ENCODE results near the gene VAMP8.
"Not testable (repeated sequence)": the region's sequence is repeated elsewhere in the genome, so short reads cannot be mapped to it uniquely, and the experiment has no call there.

VAMP8 gene

DNA sequence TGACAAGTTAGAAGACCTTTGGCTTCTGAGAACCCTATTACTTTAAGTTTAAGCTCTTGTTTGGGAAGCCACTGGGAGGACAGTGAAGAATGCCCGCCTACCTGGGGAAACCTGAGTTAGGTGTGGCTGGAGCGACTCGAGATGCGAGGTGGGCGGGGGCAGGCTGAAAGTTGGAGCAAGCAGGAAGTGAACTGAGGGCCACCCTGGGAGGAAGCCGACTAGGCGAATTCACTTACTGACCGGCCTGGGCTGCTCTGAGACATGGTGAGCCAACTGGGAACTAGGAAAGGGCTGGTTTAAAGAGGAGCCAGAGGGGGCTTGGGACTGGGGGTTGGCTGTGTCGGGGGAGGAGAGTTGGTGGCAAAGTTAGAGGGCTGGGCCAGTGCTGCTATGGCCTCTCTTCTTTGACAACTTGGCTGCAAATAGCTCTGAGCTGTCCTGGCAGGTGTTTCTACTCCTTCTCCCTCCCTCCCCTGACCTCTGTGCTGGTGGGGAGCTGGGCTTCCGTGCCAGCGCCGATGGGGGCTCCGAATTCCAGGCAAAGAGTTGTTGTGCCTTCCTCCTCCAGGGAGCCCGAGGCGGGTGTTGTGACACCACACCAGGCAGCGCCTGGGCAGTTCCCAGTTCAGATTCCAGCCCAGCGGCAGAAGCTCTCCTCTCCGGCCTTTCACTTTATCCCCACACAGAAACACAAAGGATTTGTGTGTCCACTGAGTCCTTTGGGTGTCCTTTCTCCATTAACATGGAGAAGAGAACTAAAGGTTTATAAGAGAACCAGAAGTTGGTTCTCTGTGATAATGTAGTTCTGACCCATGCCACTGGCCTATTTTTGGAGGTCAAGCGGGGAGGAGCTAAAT lies at the start of gene VAMP8:
VAMP8 (plus strand) TSS at position 201 of the 857 bp plus-strand sequence; CDS start at position 262, 61 bp downstream.
- no peak for DNase-seq

DNA sequence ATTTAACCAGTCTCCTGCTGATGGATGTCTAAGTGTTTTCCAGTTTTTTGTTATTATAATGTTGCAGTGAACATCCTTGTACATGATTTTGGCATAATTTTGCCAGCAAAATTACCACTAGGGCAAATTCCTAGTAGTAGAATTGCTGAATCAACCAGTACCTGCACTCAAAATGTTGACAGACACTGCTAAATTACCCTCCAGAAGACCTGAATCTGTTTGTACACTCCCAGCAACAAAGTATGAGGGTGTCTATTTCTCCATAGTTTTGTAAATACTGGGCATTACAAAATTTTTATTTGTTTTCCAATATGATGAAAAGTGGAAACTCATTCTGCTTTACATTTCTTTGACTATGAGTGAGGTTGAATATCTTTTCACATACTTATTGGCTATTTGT lies 49.6 kb upstream of the VAMP8 start:
- DNase-seq: no peak

DNA sequence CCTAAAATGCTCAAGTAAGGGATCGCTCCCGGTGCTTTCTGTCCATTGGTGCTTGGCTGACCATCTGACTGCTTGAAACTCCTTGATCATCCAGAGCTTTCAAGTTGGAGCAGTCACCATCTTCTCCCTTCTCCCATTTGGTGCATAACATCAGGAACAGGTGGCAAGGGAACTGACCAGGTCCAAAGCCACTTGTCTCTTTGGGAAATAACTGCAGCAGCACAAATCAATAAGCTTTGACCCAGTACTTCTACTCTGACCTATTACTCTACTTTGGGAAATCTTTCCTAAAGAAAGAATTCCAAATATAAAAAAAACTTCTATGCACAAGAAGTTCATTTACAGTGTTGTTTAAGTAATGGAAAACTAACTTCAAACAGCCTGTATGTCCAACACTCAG lies 49.0 kb upstream of the VAMP8 start:
- DNase-seq: no peak

DNA sequence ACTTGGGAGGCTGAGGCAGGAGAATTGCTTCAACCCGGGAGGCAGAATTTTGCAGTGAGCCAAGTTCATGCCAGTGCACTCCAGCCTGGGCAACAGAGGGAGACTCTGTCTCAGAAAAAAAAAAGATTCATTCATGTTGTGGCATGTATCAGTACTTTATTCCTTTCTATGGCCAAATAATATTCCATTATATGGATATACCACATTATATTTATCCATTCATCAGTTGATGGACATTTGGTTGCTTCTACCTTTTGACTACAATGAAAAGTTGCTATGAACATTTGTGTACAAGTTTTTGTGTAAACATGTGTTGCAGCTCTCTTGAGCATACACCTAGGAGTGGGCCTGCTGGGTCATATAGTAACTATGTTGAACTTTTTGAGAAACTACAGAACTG lies 47.6 kb upstream of the VAMP8 start:
- DNase-seq: no peak

DNA sequence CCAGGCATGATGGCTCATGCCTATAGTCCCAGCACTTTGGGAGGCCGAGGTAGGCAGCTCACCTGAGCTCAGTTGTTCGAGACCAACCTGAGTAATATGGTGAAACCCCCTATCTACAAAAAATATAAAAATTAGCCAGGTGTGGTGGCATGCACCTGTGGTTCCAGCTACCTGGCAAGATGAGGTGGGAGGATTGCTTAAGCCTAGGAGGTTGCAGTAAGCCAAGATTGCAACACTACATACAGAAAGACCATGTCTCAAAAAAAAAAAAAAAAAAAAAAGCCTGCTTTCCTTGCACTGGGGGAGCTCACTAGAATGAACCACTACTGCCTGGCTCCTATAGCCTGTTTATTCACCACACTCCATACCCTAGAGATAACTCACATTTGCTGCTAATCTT lies 45.8 kb upstream of the VAMP8 start:
- no peak for DNase-seq

DNA sequence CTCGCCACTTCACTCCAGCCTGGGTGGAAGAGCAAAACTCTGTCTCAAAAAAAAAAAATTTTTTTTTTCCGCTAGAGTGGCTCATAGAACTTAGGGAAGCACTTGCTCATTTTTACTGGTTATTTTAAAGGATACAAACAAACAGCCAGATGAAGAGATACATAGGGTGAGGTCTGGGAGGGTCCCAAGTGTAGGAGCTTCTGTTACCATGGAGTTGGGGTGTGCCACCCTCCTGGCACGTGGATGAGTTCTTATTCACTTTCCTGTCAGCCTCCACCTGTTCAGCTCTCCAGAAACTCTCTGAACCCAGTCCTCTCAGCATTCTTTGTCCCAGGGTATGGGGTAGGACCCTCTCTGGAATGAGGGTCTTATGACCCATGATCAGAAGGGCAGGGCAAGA lies 43.3 kb upstream of the VAMP8 start:
- no peak for DNase-seq

DNA sequence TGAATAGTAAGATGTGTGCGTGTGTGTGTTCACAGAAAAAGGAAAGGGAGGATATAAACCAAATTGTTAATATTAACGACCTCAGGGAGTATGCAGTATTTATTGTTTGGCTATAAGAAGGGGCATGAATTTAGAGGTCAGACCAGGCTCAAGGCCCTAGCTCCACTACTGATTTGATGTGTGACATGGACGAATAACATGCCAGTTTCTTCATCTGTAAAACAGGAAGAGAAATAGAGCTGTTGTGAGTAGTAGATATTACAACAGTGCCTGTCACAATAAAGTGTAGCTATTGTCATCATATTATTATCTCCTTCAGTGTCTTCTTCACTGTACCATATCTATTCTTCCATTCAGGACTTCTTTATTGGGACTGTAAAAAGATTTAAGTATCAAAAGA lies 42.5 kb upstream of the VAMP8 start:
- no peak for DNase-seq

DNA sequence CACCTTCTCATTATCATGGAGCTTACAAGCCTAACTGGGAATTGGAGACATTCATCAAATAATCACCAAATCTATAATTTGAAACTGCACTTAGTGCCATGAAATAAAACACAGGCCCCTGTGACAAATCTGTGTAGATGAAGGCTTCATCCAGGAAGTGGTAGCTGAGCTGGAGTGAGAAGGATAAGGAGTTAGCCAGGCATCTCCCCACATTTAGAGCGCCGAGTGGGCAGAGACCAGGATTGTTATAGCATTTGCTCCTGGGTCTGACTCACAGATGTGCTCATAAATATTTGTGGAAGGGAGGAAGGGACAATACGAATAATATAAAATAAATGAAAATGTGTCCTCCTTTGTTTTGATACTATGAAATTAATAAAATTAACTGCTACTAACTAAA lies 40.9 kb upstream of the VAMP8 start:
- no peak for DNase-seq

DNA sequence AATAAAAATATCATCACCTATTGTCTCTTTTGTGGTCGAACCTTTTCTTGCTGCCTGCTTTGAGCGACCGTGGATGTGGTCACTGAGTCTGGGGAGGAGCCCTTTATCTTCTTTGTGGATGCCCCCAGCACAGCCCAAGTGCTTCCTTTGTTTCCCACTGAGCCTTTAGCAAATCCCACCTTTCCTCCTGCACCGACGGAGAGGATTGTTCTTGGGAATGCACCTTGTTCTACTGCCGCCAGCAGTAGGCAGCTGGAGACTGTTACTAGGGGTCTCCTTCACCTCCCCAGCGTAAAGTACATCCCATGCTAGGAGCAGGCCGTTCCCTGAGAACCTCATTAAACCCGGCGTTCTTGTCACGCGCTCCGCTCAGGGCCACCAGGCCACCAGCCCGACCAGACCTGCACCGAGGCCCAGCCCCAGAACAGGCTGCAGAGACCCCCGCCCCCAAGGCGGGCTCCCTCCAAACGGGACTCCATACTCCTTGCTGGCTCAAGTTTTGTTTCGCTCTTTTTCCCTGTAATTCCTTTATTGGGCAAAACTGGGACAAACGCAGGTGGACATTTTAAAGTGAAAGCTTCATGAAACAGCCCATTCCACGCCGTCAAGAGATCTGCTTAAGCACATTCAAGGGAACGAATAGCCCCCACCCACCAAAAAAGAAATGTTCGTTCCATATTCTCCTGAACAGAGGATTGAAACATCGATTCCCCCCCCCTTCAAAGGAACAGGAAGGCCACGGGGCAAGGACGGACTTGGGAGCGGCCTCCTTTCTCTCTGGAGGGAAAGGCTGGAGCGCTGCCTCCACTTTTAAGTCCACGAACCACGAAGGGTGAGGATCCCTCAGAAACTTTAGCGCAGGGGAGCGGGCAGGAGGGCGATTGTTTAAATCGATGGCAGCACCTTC lies 39.5 kb upstream of the VAMP8 start:
- DNase-seq: no peak

DNA sequence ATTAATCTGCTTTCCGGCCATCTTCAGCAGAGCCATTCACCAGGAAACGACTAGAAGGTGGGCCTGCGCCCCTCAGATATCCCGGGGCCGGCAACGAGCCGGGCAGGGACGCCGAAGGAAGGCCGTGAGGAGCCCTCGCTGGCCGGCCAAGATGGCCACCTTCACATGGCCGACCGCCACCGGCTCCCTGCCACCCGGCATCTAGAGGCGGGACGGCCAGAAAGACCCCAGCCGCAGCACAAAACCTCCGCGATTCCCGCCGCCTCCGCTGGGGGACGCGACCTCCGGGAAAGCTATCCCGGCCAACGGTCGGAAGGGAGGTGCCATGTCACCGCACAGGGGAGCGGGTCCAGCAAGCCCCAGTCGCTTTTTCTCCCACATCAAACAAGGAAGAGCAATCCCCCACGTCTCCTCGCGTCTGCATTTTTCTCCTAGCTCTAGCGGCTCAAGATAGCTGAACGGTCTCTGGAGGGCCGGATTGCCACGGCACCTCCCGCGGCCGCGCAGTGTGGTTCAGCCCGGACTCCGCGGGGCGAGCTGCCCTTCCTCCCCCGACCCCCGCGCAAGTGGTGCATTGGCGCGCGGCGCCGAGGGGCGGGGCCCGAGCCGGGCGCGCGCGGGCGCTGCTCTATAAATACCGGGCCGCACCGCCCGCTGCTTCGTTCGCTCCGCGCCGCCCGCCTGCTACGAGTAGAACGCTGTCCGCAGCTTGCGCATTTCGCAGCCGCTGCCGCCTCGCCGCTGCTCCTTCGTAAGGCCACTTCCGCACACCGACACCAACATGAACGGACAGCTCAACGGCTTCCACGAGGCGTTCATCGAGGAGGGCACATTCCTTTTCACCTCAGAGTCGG lies 38.7 kb upstream of the VAMP8 start, which contains the start of gene MAT2A:
MAT2A (plus strand) TSS at position 662 of the 854 bp plus-strand sequence; CDS start at position 782, 120 bp downstream.
- peak; percentile 90 for DNase-seq

DNA sequence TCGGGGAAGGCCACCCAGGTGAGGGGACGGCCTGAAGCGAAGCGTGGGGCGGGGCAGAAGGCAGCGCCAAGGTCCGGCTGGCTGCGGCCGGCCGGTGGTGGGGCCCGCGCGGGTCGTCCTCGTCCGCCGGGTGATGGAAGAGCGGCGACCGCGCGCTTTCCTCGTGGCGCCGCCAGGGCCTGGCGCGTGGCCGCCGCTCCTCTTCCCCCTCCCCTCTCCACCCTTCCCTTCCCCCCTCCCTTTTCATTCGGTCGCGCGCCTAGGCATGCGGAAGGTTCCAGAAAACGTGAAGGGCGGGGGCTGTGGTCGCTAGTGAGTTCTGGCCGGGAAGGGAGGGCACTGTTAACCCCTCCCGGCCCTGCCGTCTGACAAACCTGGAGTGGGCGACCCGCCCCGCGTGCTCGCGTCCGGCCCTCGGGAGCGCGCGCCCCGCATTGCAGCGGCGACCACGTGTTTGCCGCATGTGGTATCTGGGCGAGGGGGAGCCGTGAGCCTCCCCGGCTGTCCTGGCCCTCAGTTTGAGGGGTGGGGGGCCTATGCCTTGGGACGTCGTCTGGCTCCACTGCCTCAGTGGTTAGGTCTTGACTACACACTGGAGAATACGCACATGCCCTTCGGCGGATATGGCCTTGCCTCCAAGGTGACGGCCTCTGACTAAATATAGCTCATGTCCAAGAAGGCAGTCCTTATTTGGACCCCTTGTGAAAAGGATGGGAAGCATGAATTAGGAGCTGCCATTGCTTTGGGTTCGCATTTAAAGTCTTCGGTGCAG lies 37.8 kb upstream of the VAMP8 start:
- DNase-seq: peak; percentile 47

DNA sequence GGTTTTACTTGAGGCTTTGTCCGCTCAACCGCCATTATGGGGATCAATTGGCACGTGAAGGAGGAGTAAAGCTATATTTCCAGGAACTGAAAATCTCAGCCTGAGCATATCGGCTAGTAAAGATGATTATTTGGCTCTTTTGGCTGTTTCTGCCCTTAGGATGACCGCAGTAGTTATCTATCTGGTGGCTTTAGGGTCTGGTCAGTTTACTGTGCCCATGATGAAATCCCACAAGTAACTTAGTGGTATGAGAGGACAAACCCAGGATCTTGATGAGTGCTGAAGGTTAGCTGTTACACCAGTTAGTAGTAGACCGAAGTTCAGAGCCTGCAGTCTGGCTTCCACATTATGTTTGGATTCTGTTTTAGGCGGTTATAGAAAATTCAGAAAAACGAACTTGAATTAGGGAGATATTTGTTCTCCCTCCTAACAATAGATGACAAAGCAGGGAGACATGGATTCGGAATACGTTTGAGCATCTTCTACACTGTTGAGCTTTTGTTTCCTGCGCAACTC lies 37.2 kb upstream of the VAMP8 start:
- DNase-seq: no peak

DNA sequence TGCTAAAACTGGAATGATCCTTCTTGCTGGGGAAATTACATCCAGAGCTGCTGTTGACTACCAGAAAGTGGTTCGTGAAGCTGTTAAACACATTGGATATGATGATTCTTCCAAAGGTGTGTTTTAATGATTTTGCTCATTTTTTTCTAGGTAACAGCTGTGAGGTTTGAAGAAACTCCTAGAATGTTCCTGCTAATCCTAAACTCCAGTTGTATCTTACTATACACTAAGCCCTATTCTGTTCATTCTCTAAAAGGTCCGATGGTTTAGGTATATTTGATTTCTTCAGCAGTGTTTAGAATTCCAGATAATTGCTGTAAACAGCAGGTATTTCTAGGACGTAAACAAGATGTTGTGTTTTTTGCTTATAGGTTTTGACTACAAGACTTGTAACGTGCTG lies 36.1 kb upstream of the VAMP8 start:
- DNase-seq: no peak

DNA sequence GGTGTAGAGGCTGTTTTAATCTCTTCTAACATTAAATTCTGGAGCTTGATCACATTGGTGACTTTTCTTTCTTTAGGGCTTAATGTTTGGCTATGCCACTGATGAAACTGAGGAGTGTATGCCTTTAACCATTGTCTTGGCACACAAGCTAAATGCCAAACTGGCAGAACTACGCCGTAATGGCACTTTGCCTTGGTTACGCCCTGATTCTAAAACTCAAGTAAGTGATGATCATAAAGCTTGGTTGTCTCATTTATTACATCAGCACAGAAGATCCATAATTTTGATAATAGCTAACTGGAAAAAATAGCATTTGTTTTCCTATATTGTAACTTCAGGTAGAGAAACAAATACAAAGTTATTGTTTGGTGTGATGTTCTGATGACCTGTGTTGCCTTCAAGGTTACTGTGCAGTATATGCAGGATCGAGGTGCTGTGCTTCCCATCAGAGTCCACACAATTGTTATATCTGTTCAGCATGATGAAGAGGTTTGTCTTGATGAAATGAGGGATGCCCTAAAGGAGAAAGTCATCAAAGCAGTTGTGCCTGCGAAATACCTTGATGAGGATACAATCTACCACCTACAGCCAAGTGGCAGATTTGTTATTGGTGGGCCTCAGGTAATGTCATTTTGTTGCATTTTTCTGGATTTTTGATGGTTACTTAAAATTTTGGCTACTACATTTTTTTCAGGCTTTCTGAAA lies 35.5 kb upstream of the VAMP8 start:
- no peak for DNase-seq

DNA sequence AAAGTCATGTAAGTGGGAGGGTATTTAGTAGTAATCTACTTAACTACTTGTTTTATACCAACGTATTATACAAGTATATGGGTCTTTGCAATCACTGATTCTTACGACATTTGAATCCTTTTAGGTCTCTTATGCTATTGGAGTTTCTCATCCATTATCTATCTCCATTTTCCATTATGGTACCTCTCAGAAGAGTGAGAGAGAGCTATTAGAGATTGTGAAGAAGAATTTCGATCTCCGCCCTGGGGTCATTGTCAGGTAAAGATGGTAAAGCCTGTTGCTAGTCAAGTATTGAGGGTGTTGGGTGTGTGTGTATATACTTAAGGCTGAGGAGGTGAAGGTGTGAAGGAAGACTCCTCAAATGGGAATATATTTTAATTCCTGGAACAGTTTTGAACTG lies 34.6 kb upstream of the VAMP8 start:
- DNase-seq: no peak

DNA sequence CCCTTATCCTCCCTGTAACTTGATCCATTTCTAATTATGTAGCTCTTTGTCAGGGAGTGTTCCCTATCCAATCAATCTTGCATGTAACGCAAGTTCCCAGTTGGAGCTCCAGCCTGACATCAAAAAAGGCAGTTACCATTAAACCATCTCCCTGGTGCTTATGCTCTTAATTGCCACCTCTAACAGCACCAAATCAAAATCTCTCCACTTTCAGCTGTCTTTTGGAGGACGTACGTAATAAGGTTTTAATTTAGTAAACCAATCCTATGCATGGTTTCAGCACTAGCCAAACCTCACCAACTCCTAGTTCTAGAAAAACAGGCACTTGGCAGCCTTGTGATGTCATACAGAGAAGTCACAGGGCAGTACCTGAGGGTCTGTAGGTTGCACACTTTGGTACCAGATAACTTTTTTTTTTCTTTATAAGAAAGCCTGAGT lies 33.1 kb upstream of the VAMP8 start:
- DNase-seq: peak; percentile 72

DNA sequence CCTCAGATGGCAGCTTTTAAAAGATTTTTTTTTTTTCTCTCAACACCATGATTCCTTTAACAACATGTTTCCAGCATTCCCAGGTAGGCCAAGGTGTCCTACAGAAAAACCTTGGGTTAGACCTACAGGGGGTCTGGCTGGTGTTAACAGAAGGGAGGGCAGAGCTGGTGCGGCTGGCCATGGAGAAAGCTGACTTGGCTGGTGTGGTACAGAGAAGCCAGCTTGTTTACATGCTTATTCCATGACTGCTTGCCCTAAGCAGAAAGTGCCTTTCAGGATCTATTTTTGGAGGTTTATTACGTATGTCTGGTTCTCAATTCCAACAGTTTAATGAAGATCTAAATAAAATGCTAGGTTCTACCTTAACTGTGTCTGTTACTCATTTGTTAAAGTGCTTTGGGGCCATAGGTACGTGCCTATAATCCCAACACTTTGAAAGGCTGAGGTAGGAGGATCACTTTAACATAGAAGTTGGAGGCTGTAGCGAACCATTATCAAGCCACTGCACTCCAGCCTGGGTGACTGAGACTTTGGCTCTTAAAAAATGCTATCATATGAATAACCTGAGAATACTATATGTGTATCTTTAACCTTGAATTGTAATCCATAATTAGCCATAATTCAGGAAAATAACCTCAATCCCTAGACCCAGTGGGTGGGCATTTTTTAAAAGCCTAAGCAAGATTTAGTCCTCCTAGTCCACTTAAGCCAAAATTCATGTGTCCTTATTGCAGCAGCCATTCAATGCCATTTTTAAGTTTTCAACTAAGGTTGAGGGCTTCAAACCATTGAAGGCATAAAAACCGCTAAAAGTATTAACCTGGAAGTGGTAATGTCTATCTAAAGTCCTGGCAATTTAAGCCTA lies 32.2 kb upstream of the VAMP8 start:
- not testable (repeated sequence) for DNase-seq

DNA sequence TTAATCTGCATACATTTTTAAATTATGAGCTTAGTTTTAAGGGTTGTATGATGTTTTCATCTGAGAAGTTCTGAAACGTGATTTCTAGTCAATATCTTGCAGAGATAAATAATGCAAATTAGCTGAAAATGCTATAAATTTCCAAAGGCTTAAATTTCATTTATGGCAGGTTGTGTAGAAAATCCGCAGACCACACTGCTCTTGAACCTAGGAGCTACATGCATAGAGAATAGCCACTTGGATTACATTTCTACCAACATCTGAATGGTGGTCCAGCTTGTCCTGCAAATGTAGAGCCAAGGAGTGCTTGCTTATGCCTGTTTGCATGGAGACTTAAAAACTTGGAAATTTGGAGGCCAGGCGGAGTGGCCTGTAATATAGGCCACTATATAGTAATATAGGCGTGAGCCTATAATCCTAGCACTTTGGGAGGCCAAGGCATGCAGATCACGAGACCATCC lies 31.6 kb upstream of the VAMP8 start:
- no peak for DNase-seq

DNA sequence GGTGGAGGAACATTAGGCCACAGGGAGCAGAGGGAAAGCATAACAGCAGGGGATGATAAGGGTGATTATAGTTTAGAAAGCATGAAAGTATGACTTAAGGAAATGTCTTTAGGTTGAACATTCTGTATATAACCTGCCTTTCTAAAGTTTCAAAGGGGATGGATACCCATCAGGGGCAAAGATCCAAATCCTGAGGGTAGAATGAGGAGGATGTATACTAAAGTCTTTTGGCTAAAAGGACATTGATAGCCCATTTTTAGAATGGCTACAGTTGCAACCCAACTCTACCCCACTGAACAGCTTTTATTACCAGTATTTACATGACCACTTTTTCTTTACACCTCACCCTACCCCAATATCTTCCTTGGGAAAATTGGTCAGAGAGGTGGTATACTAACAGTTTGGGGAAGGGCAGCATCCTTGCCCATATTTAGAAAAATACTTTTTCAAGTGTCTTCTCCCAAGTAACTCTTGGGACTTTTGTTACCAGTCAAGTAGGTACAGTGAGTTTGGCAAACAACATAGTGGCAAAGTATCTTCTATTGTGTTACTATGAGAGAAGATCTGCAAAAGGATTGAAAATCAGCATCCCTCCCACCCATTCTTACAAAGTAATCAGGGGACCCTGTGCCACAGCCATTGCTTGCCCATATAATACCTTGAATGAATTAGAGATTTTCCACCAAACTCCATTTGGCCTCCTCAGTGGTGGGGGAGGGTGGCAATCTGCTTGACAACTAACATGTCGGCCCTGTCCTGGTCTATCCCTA lies 30.1 kb upstream of the VAMP8 start:
- no peak for DNase-seq

Data from NCI-H1436 (cell line).